ENCODE results near the gene FBXO5.

DNA sequence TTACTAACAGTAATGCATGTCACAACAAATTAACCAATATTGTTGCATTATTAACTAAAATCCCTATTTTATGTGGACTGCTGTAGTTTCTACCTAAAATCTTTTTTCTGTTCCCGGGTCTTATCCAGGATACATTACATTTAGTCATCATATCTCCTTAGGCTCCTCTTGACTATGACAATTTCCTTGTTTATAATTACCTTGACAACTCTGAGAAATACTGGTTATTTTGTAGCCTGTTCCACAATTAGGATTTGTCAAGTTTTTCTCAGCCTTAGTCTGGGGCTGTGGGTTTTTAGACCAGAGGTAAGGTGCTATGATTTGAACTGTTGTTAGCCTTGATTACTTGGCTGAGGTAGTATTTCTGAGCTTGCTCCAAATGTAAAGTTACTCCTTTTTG is 3.7 kb downstream of the FBXO5 start:
- TF ChIP-seq TP53 (CRISPR knock-in tag; IDR thresholded peaks at IDR 0.05) = no peak
- no peak for TF ChIP-seq SP1 (CRISPR knock-in tag; conservative IDR thresholded peaks at IDR 0.05)
- TF ChIP-seq CTCF (IDR thresholded peaks at IDR 0.05) = no peak
- no peak for TF ChIP-seq FOXJ3 (CRISPR knock-in tag; IDR thresholded peaks at IDR 0.05; ENCODE audit: borderline replicate concordance)
- TF ChIP-seq ATF2 (CRISPR knock-in tag; IDR thresholded peaks at IDR 0.05; ENCODE audit: borderline replicate concordance, low read depth) = no peak
- no peak for TF ChIP-seq ETV6 (CRISPR knock-in tag; IDR thresholded peaks at IDR 0.05)
- no peak for TF ChIP-seq ESRRA (CRISPR knock-in tag; IDR thresholded peaks at IDR 0.05; ENCODE audit: borderline replicate concordance)
- TF ChIP-seq AFF4 (CRISPR knock-in tag; IDR thresholded peaks at IDR 0.05; ENCODE audit: borderline replicate concordance) = no peak
- no peak for TF ChIP-seq FOXP1 (CRISPR knock-in tag; IDR thresholded peaks at IDR 0.05; ENCODE audit: borderline replicate concordance)

Data from WTC11 (cell line).